Esophagus muscularis mucosa (tissue), 3 donors: ENCODE data around the gene SPDYE16.
"Not testable (repeated sequence)": the region's sequence is repeated elsewhere in the genome, so short reads cannot be mapped to it uniquely, and the experiment has no call there.

Experiments
- POLR2A ChIP-seq: fragments of 450-650 bp; IDR thresholded peaks from one replicate; pipeline ENCODE4 v1.6.1; 2017; ENCODE audit warnings: antibody characterized with exemption, moderate library complexity, mild to moderate bottlenecking, low read depth
- TF ChIP-seq, protein P1 (sequence below), 3 experiments: fragments of 200-600 bp in 2 of 3; fragments of 450-650 bp in 1 of 3; sonication (generic) in 2 of 3; IDR thresholded peaks; one replicate each; pipeline ENCODE4 v1.5.1; 2017 to 2019; ENCODE audit warnings: antibody characterized with exemption in 3 of 3, mild to moderate bottlenecking in 2 of 3, moderate library complexity in 1 of 3

DNA sequence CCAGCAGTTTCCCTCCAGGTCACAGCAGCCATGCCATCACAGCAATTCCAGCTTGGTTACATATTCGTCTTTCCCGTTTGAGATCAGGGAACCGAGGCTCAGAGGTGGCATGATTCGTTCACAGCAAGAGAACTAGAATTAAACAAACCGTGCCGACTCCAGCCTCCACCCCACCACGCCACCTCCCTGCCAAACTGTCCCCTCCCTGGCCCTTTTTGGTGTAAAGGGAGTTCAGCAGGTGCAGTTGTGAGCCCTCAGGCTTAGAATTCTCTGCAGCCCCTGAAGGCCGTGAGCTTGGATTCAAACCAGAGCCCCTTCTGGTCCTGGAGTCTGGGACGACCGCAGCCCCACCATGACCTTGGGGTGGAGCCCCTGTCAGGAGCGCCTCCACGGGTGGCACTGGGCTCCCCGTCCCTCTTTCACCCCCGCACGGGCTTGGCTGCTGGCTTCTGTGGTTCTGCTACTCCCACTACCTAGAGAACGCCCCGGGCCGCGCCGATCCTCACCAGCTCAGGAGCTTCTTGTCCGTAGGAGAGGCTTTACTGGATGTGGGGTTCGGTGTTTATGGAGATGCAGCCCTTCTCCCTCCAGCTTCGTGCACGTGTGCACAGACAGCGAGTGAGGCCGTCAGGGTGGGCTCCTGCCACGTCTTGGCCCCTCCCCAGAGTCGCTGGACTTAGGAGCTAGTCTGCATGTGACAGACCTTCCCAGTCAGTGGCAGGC is 43.7 kb downstream of the SPDYE16 start:
- TF ChIP-seq, protein P1, sequence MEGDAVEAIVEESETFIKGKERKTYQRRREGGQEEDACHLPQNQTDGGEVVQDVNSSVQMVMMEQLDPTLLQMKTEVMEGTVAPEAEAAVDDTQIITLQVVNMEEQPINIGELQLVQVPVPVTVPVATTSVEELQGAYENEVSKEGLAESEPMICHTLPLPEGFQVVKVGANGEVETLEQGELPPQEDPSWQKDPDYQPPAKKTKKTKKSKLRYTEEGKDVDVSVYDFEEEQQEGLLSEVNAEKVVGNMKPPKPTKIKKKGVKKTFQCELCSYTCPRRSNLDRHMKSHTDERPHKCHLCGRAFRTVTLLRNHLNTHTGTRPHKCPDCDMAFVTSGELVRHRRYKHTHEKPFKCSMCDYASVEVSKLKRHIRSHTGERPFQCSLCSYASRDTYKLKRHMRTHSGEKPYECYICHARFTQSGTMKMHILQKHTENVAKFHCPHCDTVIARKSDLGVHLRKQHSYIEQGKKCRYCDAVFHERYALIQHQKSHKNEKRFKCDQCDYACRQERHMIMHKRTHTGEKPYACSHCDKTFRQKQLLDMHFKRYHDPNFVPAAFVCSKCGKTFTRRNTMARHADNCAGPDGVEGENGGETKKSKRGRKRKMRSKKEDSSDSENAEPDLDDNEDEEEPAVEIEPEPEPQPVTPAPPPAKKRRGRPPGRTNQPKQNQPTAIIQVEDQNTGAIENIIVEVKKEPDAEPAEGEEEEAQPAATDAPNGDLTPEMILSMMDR (IDR thresholded peaks at IDR 0.05): not testable (repeated sequence)
- not testable (repeated sequence) for TF ChIP-seq POLR2A
